B cell (primary cell): Measurements from ENCODE around the gene PHYH. TPM values are rescaled to one million over a fixed set of nuclear protein-coding genes. Genes with fewer than 3 reads are reported as not detected.
"Not testable (repeated sequence)": the region's sequence is repeated elsewhere in the genome, so short reads cannot be mapped to it uniquely, and the experiment has no call there.

Experiments used
- ATAC-seq: fragments of 200-7000 bp; cut with Tn5 transposase; one replicate; pipeline ENCODE4 v1.10.0; 2021; ENCODE audit warnings: low read depth, mild to moderate bottlenecking, moderate number of reproducible peaks, moderate library complexity
- CTCF ChIA-PET: fragments of 350-600 bp; sonication (Branson Sonifier 250); formaldehyde crosslinking; loops from one replicate; lab custom pipeline; 2021; ENCODE audit warnings: antibody characterized with exemption, inconsistent platforms; lab: Charles Lee
- POLR2A ChIA-PET: fragments of 350-600 bp; sonication (Branson Sonifier 250); formaldehyde crosslinking; loops from one replicate; lab custom pipeline; 2021; ENCODE audit warnings: antibody characterized with exemption; lab: Charles Lee
- DNase-seq: peaks from one replicate; pipeline ENCODE4 v3.0.0; 2013
- H2AFZ ChIP-seq: 2 replicates; pipeline ENCODE4 v1.6.1; 2012; ENCODE audit warnings: mild to moderate bottlenecking, low read depth, low read length; ENCODE audit not compliant: insufficient read depth, poor library complexity, severe bottlenecking
- H3K27ac ChIP-seq, 2 donors: 1 replicate in 1 of 2; 2 replicates in 1 of 2; pipeline ENCODE4 v1.5.1; 2012 to 2013; ENCODE audit warnings: low read length in 2 of 2, mild to moderate bottlenecking in 2 of 2, moderate library complexity in 1 of 2
- H3K27me3 ChIP-seq, 4 experiments: fragments of 200-600 bp in 1 of 4; sonication (generic) in 1 of 4; replicated peaks in 1 of 4; 1 replicate in 2 of 4; 2 replicates in 2 of 4; pipeline versions ENCODE4 v1.6.1 to v1.7.0; 2013 to 2016; ENCODE audit warnings: low read length in 3 of 4, mild to moderate bottlenecking in 2 of 4, mixed read lengths in 1 of 4, moderate library complexity in 1 of 4; ENCODE audit not compliant: insufficient read depth in 4 of 4, control insufficient read depth in 3 of 4; ENCODE audit errors: control extremely low read depth in 1 of 4
- H3K36me3 ChIP-seq, 2 experiments: replicated peaks in 1 of 2; 1 replicate in 1 of 2; 2 replicates in 1 of 2; pipeline versions ENCODE4 v1.6.1 to v1.7.1; 2013; ENCODE audit warnings: low read length in 1 of 2; ENCODE audit not compliant: insufficient read depth in 2 of 2, control insufficient read depth in 1 of 2; ENCODE audit errors: control extremely low read depth in 1 of 2, extremely low read depth in 1 of 2
- H3K4me1 ChIP-seq, 2 donors: fragments of 200-600 bp in 1 of 2; sonication (generic) in 1 of 2; 1 replicate in 1 of 2; 2 replicates in 1 of 2; pipeline versions ENCODE4 v1.5.1 to v1.6.1; 2013 to 2017; ENCODE audit warnings: low read length in 2 of 2; ENCODE audit not compliant: control insufficient read depth in 2 of 2, insufficient read depth in 2 of 2
- H3K4me2 ChIP-seq: replicated peaks from 2 replicates; pipeline ENCODE3; 2012; ENCODE audit warnings: mild to moderate bottlenecking, low read depth, low read length; ENCODE audit not compliant: poor library complexity, severe bottlenecking
- H3K4me3 ChIP-seq, 5 experiments: fragments of 200-600 bp in 1 of 5; sonication (generic) in 1 of 5; 1 replicate in 3 of 5; 2 replicates in 2 of 5; pipeline versions ENCODE4 v1.5.1 to v1.7.0; 2011 to 2016; ENCODE audit warnings: low read length in 4 of 5, mild to moderate bottlenecking in 4 of 5, low read depth in 2 of 5, control low read depth in 1 of 5, moderate library complexity in 1 of 5; ENCODE audit not compliant: insufficient read depth in 1 of 5; ENCODE audit errors: control extremely low read depth in 1 of 5, extremely low read depth in 1 of 5
- H3K79me2 ChIP-seq: fragments of 200-600 bp; sonication (generic); one replicate; pipeline ENCODE4 v1.6.0; 2016; ENCODE audit warnings: low read length; ENCODE audit not compliant: control insufficient read depth, insufficient read depth
- H3K9ac ChIP-seq: fragments of 200-600 bp; sonication (generic); 2 replicates; pipeline ENCODE4 v1.6.1; 2017; ENCODE audit warnings: mild to moderate bottlenecking, low read length, moderate library complexity
- H3K9me3 ChIP-seq, 3 donors: one replicate each; pipeline versions ENCODE4 v1.6.1 to v1.7.1; 2013; ENCODE audit warnings: low read length in 2 of 3; ENCODE audit not compliant: control insufficient read depth in 2 of 3, insufficient read depth in 1 of 3; ENCODE audit errors: control extremely low read depth in 1 of 3
- H4K20me1 ChIP-seq: 2 replicates; pipeline ENCODE4 v1.6.0; 2012; ENCODE audit warnings: mild to moderate bottlenecking, low read length; ENCODE audit not compliant: insufficient read depth, control insufficient read depth, poor library complexity, severe bottlenecking
- H3K27ac Mint-ChIP-seq: one replicate; pipeline ENCODE4 v1.8.0; 2021; ENCODE audit warnings: mixed read lengths
- H3K27me3 Mint-ChIP-seq: one replicate; pipeline ENCODE4 v1.8.0; 2021; ENCODE audit warnings: mixed read lengths
- H3K4me1 Mint-ChIP-seq: one replicate; pipeline ENCODE4 v1.8.0; 2021; ENCODE audit warnings: mixed read lengths
- H3K4me3 Mint-ChIP-seq: one replicate; pipeline ENCODE4 v1.8.0; 2021; ENCODE audit warnings: mixed read lengths
- H3K9me3 Mint-ChIP-seq: one replicate; pipeline ENCODE4 v1.8.0; 2022; ENCODE audit warnings: mixed read lengths; ENCODE audit not compliant: insufficient read depth
- EZH2 ChIP-seq: IDR thresholded peaks from 2 replicates; pipeline ENCODE4 v1.6.1; 2012; ENCODE audit warnings: borderline replicate concordance, low read depth, mild to moderate bottlenecking, moderate library complexity, low read length; ENCODE audit not compliant: insufficient read depth, poor library complexity, severe bottlenecking
- WGBS: methylation state at CpG from one replicate; pipeline ENCODE4 v1.1.5; 2013; ENCODE audit warnings: missing lambda C conversion rate; ENCODE audit not compliant: insufficient coverage; 5-methylcytosine and 5-hydroxymethylcytosine counted together
- intact Hi-C: fragments of 100-400 bp; cut with micrococcal nuclease; formaldehyde crosslinking; loops from one replicate; pipeline ENCODE4 v1.10.0; 2022
- polyA plus RNA-seq: library from polyadenylated mRNA; depleted of rRNA; stranded (reverse); fragments of >200 nt; gene quantifications from 2 replicates; pipeline ENCODE4 v1.2.3, GENCODE V29; 2012
- total RNA-seq, 2 donors: library from RNA; stranded (reverse); fragments of 120-200 nt in 1 of 2; gene quantifications; 1 replicate in 1 of 2; 2 replicates in 1 of 2; pipeline versions ENCODE4 v1.2.3 to v1.2.4, GENCODE V29; 2013 to 2022
- TF ChIP-seq, protein P1 (sequence below): fragments of 200-600 bp; IDR thresholded peaks from one replicate; pipeline ENCODE4 v1.8.0; 2022; ENCODE audit warnings: antibody characterized with exemption, mild to moderate bottlenecking

Gene PHYH
- total and polyA plus RNA-seq, 2 donors (not counting 1 experiment from before 2014, with no cell fraction given): 3.1 to 9.7 TPM

DNA sequence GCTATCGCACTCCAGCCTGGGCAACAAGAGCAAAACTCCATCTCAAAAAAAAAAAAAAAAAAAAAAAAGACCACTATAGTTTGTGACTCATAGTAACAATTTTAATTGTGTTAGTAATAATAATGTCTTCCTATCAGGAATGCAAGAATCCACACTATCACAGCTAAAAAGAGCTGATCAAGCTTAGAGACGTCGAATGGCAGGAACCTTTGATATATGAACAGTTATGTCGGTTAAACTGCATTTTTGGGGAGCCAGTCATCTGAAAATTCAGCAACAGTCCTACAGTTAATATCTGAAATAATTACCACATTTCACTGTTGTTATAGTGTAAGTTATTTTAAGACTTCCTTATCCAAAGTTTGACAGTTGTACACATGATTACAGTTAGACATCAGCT lies 8.8 kb downstream of the PHYH start:
- WGBS: no CpG with 5 or more reads among the region's 4 CpGs
- Histone ChIP-seq H3K27me3 (no peaks in the 10 kb centered on the region), H2AFZ (no peak overlapping the region), H3K9me3 (no peaks in the 10 kb centered on the region), H3K4me2 (no peak overlapping the region), H4K20me1 (no peaks in the 10 kb centered on the region), H3K9ac (no peak overlapping the region), H3K27ac (no peak overlapping the region), H3K4me3 (no peak overlapping the region), H3K4me1 (peaks cover 0 to 4% of the 10 kb centered on the region in 2 donors), H3K36me3 (peaks cover 0 to 7% of the 10 kb centered on the region in 2 experiments), H3K79me2 (no peaks in the 10 kb centered on the region)
- POLR2A ChIA-PET: no interaction called here
- Mint-ChIP-seq H3K4me3 (no peak overlapping the region), H3K27me3 (no peaks in the 10 kb centered on the region), H3K9me3 (no peaks in the 10 kb centered on the region), H3K27ac (no peak overlapping the region), H3K4me1 (peaks cover 10% of the 10 kb centered on the region)
- no peak for ATAC-seq
- DNase-seq: no peak
- intact Hi-C loops: no loop called here
- TF ChIP-seq, protein P1, sequence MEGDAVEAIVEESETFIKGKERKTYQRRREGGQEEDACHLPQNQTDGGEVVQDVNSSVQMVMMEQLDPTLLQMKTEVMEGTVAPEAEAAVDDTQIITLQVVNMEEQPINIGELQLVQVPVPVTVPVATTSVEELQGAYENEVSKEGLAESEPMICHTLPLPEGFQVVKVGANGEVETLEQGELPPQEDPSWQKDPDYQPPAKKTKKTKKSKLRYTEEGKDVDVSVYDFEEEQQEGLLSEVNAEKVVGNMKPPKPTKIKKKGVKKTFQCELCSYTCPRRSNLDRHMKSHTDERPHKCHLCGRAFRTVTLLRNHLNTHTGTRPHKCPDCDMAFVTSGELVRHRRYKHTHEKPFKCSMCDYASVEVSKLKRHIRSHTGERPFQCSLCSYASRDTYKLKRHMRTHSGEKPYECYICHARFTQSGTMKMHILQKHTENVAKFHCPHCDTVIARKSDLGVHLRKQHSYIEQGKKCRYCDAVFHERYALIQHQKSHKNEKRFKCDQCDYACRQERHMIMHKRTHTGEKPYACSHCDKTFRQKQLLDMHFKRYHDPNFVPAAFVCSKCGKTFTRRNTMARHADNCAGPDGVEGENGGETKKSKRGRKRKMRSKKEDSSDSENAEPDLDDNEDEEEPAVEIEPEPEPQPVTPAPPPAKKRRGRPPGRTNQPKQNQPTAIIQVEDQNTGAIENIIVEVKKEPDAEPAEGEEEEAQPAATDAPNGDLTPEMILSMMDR: no peak
- no peak for TF ChIP-seq EZH2
- CTCF ChIA-PET: interaction anchor here (1.8 kb wide), 1 partner anchor 11 kb away, joined by 9 read pairs; no protein-coding TSS in a partner anchor

DNA sequence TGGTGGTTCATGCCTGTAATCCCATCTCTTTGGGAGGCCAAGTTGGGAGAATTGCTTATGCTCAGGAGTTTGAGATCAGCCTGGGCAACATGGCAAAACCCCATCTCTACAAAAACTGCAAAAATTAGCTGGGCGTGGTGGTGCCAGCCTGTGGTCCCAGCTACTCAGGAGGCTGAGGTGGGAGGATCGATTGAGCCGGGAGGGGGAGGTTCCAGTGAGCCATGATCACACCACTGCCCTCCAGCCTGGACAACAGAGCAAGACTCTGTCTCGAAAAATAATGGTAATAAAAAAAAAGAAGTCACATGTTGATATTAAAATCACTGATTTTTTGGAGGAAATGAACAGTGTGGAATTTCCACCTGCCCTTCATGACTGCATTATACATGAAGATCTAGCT lies 15.8 kb downstream of the PHYH start:
- Histone ChIP-seq H3K9ac (no peak overlapping the region), H3K4me1 (peaks cover 0 to 4% of the 10 kb centered on the region in 2 donors), H3K4me2 (no peak overlapping the region), H3K27me3 (no peaks in the 10 kb centered on the region), H3K27ac (no peak overlapping the region), H3K9me3 (no peaks in the 10 kb centered on the region), H2AFZ (no peak overlapping the region), H4K20me1 (no peaks in the 10 kb centered on the region), H3K79me2 (no peaks in the 10 kb centered on the region), H3K4me3 (no peak overlapping the region), H3K36me3 (no peaks in the 10 kb centered on the region)
- Mint-ChIP-seq H3K27ac (no peak overlapping the region), H3K9me3 (no peaks in the 10 kb centered on the region), H3K4me3 (no peak overlapping the region), H3K27me3 (no peaks in the 10 kb centered on the region), H3K4me1 (peaks cover 10% of the 10 kb centered on the region)
- intact Hi-C loops: no loop called here
- POLR2A ChIA-PET: no interaction called here
- 100% methylated on average over 2 of the region's 4 CpGs for WGBS
- DNase-seq: no peak
- no peak for ATAC-seq
- CTCF ChIA-PET: no interaction called here
- no peak for TF ChIP-seq EZH2
- TF ChIP-seq, protein P1: no peak

DNA sequence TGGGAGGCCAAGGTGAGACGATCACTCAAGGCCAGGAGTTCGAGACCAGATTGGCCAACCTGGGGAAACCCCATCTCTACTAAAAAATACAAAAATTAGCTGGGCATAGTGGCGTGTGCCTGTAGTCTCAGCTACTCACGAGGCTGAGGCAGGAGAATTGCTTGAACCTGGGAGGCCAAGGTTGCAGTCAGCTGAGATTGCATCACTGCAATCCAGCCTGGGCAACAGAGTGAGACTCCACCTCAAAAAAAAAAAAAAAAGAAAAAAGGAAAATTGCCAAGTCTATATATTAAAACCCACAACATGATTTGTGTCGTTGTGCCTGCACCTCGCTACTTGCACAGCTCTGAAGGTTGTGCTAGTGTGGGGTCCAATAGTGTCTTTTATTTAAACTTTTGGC lies 17.5 kb downstream of the PHYH start:
- H3K27me3 Mint-ChIP-seq, intact Hi-C loops, DNase-seq, H3K4me1 ChIP-seq, H3K27ac ChIP-seq, H3K27ac Mint-ChIP-seq, H3K4me2 ChIP-seq, H3K4me1 Mint-ChIP-seq, H3K79me2 ChIP-seq, H3K36me3 ChIP-seq, POLR2A ChIA-PET, H3K4me3 ChIP-seq, ATAC-seq, H3K9me3 Mint-ChIP-seq, H3K4me3 Mint-ChIP-seq, H4K20me1 ChIP-seq, H3K9ac ChIP-seq, H2AFZ ChIP-seq, H3K9me3 ChIP-seq, H3K27me3 ChIP-seq: not testable (repeated sequence)
- CTCF ChIA-PET: interaction anchor here (0.7 to 1.5 kb wide), 2 partner anchors 20 to 206 kb away, joined by 5 read pairs; no protein-coding TSS in a partner anchor
- WGBS: 98% methylated on average over 4 of the region's 6 CpGs
